Mammary epithelial cell (primary cell): Measurements from ENCODE around the gene LGR6.

Experiments used
- EZH2 ChIP-seq: IDR thresholded peaks from 2 replicates; pipeline ENCODE4 v1.6.1; 2012; ENCODE audit warnings: low read length, inconsistent platforms, borderline replicate concordance
- TF ChIP-seq, protein P1 (sequence below), 2 donors: IDR thresholded peaks in 1 of 2; conservative IDR thresholded peaks in 1 of 2; 2 replicates each; pipeline ENCODE4 v1.5.1; 2011 to 2012; ENCODE audit warnings: inconsistent platforms in 2 of 2, low read length in 2 of 2, mild to moderate bottlenecking in 2 of 2, control low read depth in 1 of 2, low read depth in 1 of 2; ENCODE audit not compliant: insufficient read depth in 1 of 2; ENCODE audit errors: extremely low read depth in 1 of 2

DNA sequence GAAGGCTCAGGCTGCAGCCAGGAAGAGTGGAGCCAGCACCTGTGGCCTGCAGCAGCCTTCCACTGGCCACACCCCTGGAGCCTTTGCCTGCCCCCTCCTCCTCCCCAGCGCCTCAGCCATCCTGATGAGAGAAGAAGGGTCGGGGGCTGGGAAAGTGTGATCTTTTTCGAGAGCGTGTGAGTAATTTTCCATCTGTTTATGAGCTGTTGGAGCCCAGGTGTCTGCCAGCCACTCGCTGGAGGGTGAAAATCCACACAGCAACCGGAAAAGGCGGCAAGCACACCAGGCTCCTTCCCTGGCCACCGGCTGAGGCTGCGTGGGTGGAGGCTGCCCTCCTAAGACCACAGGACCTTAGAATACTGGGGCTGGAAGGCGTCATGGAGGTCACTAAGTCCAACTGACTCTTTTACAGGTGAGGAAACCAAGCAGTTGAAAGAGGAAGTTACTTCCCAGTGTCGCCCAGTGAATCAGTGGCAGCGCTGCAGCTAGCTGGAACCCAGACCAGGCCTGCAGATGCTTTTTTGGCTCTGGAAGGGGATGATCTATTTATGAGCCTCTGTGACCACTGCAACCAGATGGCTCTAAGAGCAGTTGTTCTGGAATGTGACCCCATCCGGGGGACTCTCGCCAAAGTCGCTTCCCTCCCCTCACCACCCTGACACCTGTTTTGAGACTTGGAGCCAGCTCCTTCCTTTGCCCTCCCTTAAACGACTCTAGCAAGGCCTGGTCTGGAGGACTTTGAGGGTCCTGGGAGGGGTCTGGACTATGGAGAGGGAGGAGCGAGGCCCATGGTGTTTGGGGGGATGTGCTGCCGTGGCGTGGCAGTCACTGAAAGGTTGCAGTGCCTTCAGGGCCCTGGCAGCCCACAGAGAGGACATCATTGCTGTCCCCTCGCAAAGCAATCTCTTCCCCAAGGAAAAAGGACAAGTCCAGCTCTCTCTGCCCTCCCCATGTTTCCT lies 54.5 kb downstream of the LGR6 start:
- TF ChIP-seq, protein P1, sequence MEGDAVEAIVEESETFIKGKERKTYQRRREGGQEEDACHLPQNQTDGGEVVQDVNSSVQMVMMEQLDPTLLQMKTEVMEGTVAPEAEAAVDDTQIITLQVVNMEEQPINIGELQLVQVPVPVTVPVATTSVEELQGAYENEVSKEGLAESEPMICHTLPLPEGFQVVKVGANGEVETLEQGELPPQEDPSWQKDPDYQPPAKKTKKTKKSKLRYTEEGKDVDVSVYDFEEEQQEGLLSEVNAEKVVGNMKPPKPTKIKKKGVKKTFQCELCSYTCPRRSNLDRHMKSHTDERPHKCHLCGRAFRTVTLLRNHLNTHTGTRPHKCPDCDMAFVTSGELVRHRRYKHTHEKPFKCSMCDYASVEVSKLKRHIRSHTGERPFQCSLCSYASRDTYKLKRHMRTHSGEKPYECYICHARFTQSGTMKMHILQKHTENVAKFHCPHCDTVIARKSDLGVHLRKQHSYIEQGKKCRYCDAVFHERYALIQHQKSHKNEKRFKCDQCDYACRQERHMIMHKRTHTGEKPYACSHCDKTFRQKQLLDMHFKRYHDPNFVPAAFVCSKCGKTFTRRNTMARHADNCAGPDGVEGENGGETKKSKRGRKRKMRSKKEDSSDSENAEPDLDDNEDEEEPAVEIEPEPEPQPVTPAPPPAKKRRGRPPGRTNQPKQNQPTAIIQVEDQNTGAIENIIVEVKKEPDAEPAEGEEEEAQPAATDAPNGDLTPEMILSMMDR (conservative IDR thresholded peaks at IDR 0.05 in 1 of 2, IDR thresholded peaks at IDR 0.05 in 1 of 2; ENCODE audit: extremely low read depth in 1 of 2, insufficient read depth in 1 of 2, low read depth in 1 of 2, low read length in 2 of 2): no peak
- TF ChIP-seq EZH2: no peak
